ENCODE data around the gene MRGPRD. TPM values are rescaled to one million over a fixed set of nuclear protein-coding genes. Genes with fewer than 3 reads are reported as not detected.

MRGPRD gene
- total and polyA plus RNA-seq, 11 donors = not detected

GRCh38 chr11:68966894-68967780 lies 13.6 kb downstream of the MRGPRD start:
- no peak for ATAC-seq
- no peak for TF ChIP-seq CTCF (IDR thresholded peaks at IDR 0.05)
- no peak for TF ChIP-seq POLR2A (IDR thresholded peaks at IDR 0.05)
- H3K36me3 ChIP-seq = no peaks in the 10 kb centered on the region
- DNase-seq = peak in 1 of 5 donors; percentile 2
- H3K4me3 ChIP-seq = no peak overlapping the region
- H3K27ac ChIP-seq = no peak overlapping the region
- no peaks in the 10 kb centered on the region for H3K9me3 ChIP-seq
- WGBS, 4 donors = 91 to 94% (median 93%) methylated on average over 9 of the region's 9 CpGs
- H3K27me3 ChIP-seq = peaks cover 0 to 6% (median 0%) of the 10 kb centered on the region in 9 donors
- intact Hi-C loops (cut with DNase I) = loop anchor here in 1 of 10 donors (10.0 kb wide), 1 partner anchor 302 kb away; no protein-coding TSS in a partner anchor
- no peaks in the 10 kb centered on the region for H3K4me1 ChIP-seq

- 74 to 91% (median 85%) methylated on average over 12 to 15 of the region's 15 CpGs for WGBS, 4 donors
- no peak for ATAC-seq
These were observed 14.6 kb downstream of the MRGPRD start for GRCh38 chr11:68965901-68966853.

GRCh38 chr11:68963779-68964178 lies 17.0 kb downstream of the MRGPRD start:
- Histone ChIP-seq H3K27ac (no peak overlapping the region), H3K4me1 (no peaks in the 10 kb centered on the region), H3K27me3 (no peaks in the 10 kb centered on the region), H3K36me3 (no peaks in the 10 kb centered on the region), H3K9me3 (no peaks in the 10 kb centered on the region), H3K4me3 (no peak overlapping the region)
- no peak for DNase-seq
- intact Hi-C loops (cut with DNase I) = loop anchor here in 1 of 10 donors (10.0 kb wide), 1 partner anchor 299 kb away; no protein-coding TSS in a partner anchor
- WGBS, 4 donors = 59 to 93% (median 84%) methylated on average over 1 to 3 of the region's 3 CpGs
- peak; percentile 54 to 69 (median 66) for ATAC-seq
- TF ChIP-seq CTCF (IDR thresholded peaks at IDR 0.05) (no peak), POLR2A (IDR thresholded peaks at IDR 0.05) (no peak)

More at GRCh38 chr11:68965901-68966853, 14.6 kb downstream of the MRGPRD start:
- no peaks in the 10 kb centered on the region for H3K36me3 ChIP-seq
- no peak overlapping the region for H3K4me3 ChIP-seq
- no peak overlapping the region for H3K27ac ChIP-seq
- H3K9me3 ChIP-seq = no peaks in the 10 kb centered on the region
- H3K4me1 ChIP-seq = no peaks in the 10 kb centered on the region
- DNase-seq = peak in 1 of 5 donors; percentile 8
- no peak for TF ChIP-seq POLR2A (IDR thresholded peaks at IDR 0.05)
- no peak for TF ChIP-seq CTCF (IDR thresholded peaks at IDR 0.05)
- peaks cover 0 to 5% (median 0%) of the 10 kb centered on the region in 9 donors for H3K27me3 ChIP-seq
- intact Hi-C loops (cut with DNase I) = loop anchor here in 1 of 10 donors (10.0 kb wide), 1 partner anchor 301 kb away; no protein-coding TSS in a partner anchor
